ENCODE results near the gene GNA14. TPM values are rescaled to one million over a fixed set of nuclear protein-coding genes. Genes with fewer than 3 reads are reported as not detected.

Gene GNA14
- total RNA-seq, 8 experiments from 2014 or later: 0.16 to 0.79 (median 0.46) TPM; not detected in 1

DNA sequence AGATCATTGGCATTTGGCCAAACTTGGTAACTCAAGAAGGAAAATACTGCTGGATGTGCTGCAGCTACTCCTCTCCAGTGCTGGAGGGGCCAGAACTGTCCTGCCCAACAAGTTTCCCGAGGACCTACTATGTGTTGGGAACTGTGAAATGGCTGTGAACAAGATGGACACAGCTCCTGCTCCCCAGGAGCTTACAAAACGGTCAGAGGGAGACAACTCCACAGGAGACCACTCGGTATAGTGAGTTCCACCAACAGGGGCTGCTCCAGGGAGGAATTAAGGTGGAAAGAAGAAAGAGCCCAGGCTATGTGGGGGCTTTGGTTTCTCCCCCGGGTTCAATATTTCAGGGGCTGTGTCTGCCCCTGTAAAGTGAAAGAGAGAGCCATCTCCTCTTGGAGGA, 78.8 kb downstream of the GNA14 start:
- Histone ChIP-seq H3K4me1 (replicated peaks in 1 of 2) (no peaks in the 10 kb centered on the region), H3K4me3 (no peak overlapping the region), H3K27ac (no peak overlapping the region)
- WGBS, 10 experiments: 0 to 100% (median 47%) methylated on average over 1 to 4 of the region's 4 CpGs; no CpG with 5 or more reads in 2 of the 10 experiments
- in situ Hi-C loops (cut with MboI; ENCODE audit: low pct_unique_long_range_greater_than_20kb in 2 of 9, low sequenced_read_pairs in 9 of 9, unreplicated experiment in 9 of 9): no loop called here
- ATAC-seq (replicated peaks in 6 of 8): peak in 1 of 8 experiments; percentile 26

- ATAC-seq (replicated peaks in 6 of 8): peak in 5 of 8 experiments; percentile 48 to 83 (median 77)
- H3K4me3 ChIP-seq: no peak overlapping the region
- peaks cover 13 to 14% of the 10 kb centered on the region in 2 donors for H3K4me1 ChIP-seq (replicated peaks in 1 of 2)
- H3K27ac ChIP-seq: no peak overlapping the region
- in situ Hi-C loops (cut with MboI; ENCODE audit: low pct_unique_long_range_greater_than_20kb in 2 of 9, low sequenced_read_pairs in 9 of 9, unreplicated experiment in 9 of 9): no loop called here
- WGBS, 10 experiments: 25 to 75% (median 45%) methylated on average over 1 of the region's 1 CpG; no CpG with 5 or more reads in 2 of the 10 experiments
Observed at GRCh38 chr9:77563174-77563573, 84.9 kb downstream of the GNA14 start.

DNA sequence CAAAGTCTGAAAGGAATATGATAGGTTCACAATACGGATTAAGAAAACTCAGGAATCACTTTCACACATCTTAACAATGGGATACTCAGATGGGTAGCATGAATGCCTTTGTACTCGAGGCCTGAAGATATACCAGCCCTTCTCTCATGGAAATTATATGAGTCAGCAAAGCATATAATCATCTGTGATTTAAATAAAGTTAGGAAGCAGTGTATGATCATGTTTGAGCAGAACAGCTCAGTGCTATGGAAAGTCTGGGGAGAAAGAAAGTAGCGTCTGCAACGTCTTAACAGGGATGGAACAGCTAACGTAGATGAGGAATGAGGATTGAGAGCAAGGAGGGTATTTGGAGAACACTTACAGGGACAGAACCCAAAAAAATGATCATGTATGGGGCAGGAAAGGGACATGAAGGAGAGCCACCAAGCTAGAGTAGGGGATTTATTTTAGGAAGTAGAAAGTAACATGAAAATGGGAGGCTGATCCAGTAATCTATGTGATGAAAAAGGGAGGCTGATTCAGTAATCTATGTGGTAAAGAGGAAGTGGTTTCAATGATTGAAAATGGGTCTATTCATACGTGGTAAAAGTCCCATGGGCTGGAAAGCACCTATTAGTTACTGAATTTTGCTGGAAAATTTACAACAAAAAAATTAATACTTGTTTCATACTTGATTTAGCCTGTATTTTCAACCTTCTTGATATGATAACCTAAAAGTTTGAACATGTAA, 85.9 kb downstream of the GNA14 start:
- 47 to 90% (median 75%) methylated on average over 2 to 6 of the region's 6 CpGs for WGBS, 10 experiments
- Histone ChIP-seq H3K27ac (no peak overlapping the region), H3K4me3 (no peak overlapping the region), H3K4me1 (replicated peaks in 1 of 2) (peaks cover 13 to 14% of the 10 kb centered on the region in 2 donors)
- peak in 3 of 8 experiments; percentile 43 to 50 (median 43) for ATAC-seq (replicated peaks in 6 of 8)
- in situ Hi-C loops (cut with MboI; ENCODE audit: low pct_unique_long_range_greater_than_20kb in 2 of 9, low sequenced_read_pairs in 9 of 9, unreplicated experiment in 9 of 9): no loop called here

DNA sequence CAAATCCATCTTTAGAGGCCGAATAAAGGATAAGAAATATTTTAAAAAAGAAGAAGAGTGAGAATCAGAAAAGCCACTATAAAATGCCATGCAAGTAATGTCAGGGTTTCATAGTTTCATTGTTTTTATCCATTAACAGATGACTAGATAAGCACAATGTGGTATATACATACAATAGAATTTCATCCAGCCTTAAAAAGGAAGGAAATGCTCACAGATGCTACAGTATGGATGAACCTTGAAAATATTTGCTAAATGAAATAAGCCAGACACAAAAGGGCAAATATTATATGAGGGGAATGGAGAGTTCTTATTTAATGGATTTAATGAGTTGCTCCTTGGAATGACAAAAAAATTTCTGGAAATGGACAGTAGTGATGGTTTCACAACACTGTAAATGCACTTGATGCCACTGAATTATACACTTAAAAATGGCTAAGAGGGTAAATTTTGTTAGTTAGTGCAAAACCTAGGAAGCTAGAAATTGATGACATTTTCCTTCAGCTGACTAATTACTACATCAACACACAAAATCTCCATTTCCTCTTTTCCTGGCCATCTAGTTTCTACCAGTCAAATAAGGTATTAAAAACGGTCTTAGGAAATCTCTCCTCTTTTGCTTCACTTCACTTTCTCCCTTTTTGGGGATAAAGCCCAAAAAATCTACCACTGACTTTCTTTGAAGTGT, 86.6 kb downstream of the GNA14 start:
- Histone ChIP-seq H3K4me3 (no peak overlapping the region), H3K27ac (no peak overlapping the region), H3K4me1 (replicated peaks in 1 of 2) (peaks cover 13 to 14% of the 10 kb centered on the region in 2 donors)
- 10 to 100% (median 79%) methylated on average over 1 to 2 of the region's 2 CpGs for WGBS, 10 experiments
- in situ Hi-C loops (cut with MboI; ENCODE audit: low pct_unique_long_range_greater_than_20kb in 2 of 9, low sequenced_read_pairs in 9 of 9, unreplicated experiment in 9 of 9): no loop called here
- ATAC-seq (replicated peaks in 6 of 8): no peak

DNA sequence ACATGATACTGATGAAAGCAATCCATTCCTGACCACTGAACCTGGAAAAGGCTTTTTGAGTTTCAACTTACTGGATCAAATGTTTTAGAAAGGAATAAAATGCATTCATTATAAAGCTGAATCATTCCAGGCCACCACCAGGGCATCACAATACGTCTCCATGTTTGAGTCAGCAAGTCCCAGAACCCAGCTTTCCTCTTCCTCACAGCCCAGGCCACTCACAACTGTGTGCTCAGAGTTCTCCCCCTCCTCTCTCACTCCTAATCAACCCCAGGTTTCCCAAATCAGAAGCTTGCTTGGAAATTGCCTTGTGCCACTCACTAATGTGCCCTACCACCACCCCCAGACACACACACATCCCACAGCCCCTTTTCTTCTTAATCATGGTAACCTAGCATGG, 91.7 kb downstream of the GNA14 start:
- WGBS, 10 experiments: 60 to 70% methylated on average over 1 of the region's 1 CpG; no CpG with 5 or more reads in 8 of the 10 experiments
- Histone ChIP-seq H3K4me1 (replicated peaks in 1 of 2) (no peaks in the 10 kb centered on the region), H3K4me3 (no peak overlapping the region), H3K27ac (no peak overlapping the region)
- in situ Hi-C loops (cut with MboI; ENCODE audit: low pct_unique_long_range_greater_than_20kb in 2 of 9, low sequenced_read_pairs in 9 of 9, unreplicated experiment in 9 of 9): no loop called here
- ATAC-seq (replicated peaks in 6 of 8): peak in 2 of 8 experiments; percentile 35 to 44

DNA sequence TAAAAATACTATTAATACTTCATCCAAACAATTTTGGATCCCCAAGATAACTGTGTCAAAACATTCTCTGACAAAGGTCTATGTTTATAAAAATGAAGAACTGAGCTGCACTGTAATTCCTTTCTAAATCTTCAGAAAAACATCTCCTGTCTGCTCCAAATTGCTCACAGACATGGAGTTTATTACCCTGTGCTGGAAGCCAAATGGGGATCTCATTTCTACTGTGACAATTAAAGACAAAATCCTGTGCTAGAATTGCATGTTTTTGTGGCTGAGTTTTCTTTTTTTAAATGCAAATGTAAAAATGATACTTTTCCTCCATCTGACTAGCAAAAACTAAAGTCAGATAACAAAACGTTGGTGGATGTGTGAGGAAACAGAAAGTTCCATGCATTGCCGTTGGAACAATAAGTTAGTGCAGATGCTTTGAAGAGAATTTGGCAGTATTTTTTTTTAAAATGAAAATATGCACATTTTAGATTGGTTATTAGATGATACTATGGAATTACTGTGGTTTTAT, 93.5 kb downstream of the GNA14 start:
- Histone ChIP-seq H3K4me1 (replicated peaks in 1 of 2) (no peaks in the 10 kb centered on the region), H3K27ac (no peak overlapping the region), H3K4me3 (no peak overlapping the region)
- no peak for ATAC-seq (replicated peaks in 6 of 8)
- 0 to 90% (median 67%) methylated on average over 1 to 2 of the region's 2 CpGs; no CpG with 5 or more reads in 1 of the 10 experiments for WGBS, 10 experiments
- in situ Hi-C loops (cut with MboI; ENCODE audit: low pct_unique_long_range_greater_than_20kb in 2 of 9, low sequenced_read_pairs in 9 of 9, unreplicated experiment in 9 of 9): no loop called here

- ATAC-seq (replicated peaks in 6 of 8): no peak
- in situ Hi-C loops (cut with MboI; ENCODE audit: low pct_unique_long_range_greater_than_20kb in 2 of 9, low sequenced_read_pairs in 9 of 9, unreplicated experiment in 9 of 9): no loop called here
- WGBS, 10 experiments: 65 to 100% (median 92%) methylated on average over 1 to 5 of the region's 5 CpGs
- no peak overlapping the region for H3K4me3 ChIP-seq
- H3K27ac ChIP-seq: no peak overlapping the region
- H3K4me1 ChIP-seq (replicated peaks in 1 of 2): no peaks in the 10 kb centered on the region
Observed at GRCh38 chr9:77547106-77547730, 100.9 kb downstream of the GNA14 start.

DNA sequence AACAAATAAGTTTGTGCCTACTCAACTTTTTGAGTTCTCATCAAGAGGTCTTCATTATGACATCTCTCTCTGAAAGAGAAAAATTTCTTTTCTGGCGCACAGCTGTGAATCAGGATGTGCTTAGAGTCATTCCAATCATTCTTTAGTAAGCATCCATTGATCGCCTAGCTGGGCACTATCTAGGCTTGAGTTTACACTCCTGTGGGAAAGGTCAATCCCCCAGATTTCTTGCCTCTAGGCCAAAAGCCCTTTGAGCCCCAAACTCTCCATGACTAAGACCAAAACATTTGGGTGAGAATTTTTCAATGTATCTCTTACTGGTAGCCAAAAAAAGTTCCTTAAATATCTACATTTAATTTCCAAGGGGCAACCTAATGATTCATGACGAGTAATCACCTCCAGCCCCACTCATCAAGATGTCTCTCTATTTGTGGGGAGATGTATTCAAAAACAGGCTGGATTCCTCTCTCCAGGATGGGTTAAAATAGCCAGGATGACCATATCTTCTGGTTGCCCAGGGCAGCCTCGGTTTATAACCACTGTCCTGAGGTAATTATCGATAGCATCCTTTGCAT, 101.7 kb downstream of the GNA14 start:
- no peaks in the 10 kb centered on the region for H3K4me1 ChIP-seq (replicated peaks in 1 of 2)
- no peak overlapping the region for H3K4me3 ChIP-seq
- ATAC-seq (replicated peaks in 6 of 8): no peak
- 60 to 100% (median 88%) methylated on average over 1 to 5 of the region's 5 CpGs; no CpG with 5 or more reads in 1 of the 10 experiments for WGBS, 10 experiments
- no peak overlapping the region for H3K27ac ChIP-seq
- in situ Hi-C loops (cut with MboI; ENCODE audit: low pct_unique_long_range_greater_than_20kb in 2 of 9, low sequenced_read_pairs in 9 of 9, unreplicated experiment in 9 of 9): no loop called here

- 0 to 77% (median 63%) methylated on average over 1 to 3 of the region's 3 CpGs; no CpG with 5 or more reads in 1 of the 10 experiments for WGBS, 10 experiments
- Histone ChIP-seq H3K27ac (no peak overlapping the region), H3K4me1 (replicated peaks in 1 of 2) (no peaks in the 10 kb centered on the region), H3K4me3 (no peak overlapping the region)
- peak in 2 of 8 experiments; percentile 74 to 93 for ATAC-seq (replicated peaks in 6 of 8)
- in situ Hi-C loops (cut with MboI; ENCODE audit: low pct_unique_long_range_greater_than_20kb in 2 of 9, low sequenced_read_pairs in 9 of 9, unreplicated experiment in 9 of 9): no loop called here
Observed at GRCh38 chr9:77544546-77544945, 103.6 kb downstream of the GNA14 start.

DNA sequence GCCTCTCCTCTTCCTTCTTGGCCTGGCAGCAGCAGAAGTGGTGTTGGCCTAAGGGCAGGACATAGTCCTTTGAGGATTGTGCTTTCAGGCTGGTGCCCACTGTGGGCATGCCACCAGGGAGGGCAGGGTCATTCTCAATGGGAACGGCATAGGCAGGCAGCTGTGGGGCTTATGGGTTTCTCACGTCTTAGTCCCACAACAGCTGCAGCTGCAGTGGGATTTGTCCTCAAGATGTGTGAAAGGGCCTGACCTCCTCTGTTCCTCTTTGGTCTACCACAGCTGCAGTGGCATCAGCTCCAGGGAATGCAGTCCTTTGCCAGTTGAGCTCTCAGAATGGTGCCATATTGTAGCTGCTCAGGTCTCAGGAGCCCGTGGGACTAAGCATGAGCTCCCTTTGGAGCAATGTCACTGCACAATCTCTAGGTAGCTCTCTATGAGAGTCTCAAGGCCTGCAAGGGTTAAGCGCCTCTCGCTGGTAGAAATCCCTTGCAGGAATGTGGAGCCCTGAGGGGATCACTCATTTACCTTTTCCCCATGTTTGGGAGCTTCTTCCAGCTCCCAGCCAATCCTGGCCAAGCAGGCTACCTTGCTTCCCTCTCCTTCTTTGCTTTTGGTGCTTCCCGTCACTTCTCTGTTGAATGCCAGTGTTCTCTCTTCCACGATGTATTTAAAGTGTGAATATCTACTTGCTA, 104.8 kb downstream of the GNA14 start:
- Histone ChIP-seq H3K27ac (no peak overlapping the region), H3K4me1 (replicated peaks in 1 of 2) (no peaks in the 10 kb centered on the region), H3K4me3 (no peak overlapping the region)
- in situ Hi-C loops (cut with MboI; ENCODE audit: low pct_unique_long_range_greater_than_20kb in 2 of 9, low sequenced_read_pairs in 9 of 9, unreplicated experiment in 9 of 9): no loop called here
- ATAC-seq (replicated peaks in 6 of 8): no peak
- 40 to 100% (median 77%) methylated on average over 1 to 5 of the region's 7 CpGs for WGBS, 10 experiments

DNA sequence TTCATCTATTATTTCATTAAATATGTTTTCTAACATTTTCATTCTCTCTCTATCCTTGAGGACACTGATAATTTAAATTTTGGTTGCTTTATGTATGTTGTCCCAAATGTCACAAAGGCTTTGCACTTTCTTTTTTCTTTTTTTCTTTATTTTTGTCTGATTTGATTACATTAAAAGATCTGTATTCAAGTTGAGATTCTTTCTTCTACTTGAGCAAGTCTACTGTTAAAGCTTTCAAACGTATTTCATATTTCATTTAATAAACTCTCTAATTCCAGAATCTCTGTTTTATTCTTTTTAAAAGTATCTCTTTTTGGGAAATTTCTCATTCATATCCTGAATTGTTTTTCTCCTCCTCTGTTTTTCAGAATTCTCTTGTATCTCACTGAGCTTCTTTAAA, 106.5 kb downstream of the GNA14 start:
- in situ Hi-C loops (cut with MboI; ENCODE audit: low pct_unique_long_range_greater_than_20kb in 2 of 9, low sequenced_read_pairs in 9 of 9, unreplicated experiment in 9 of 9): no loop called here
- 6 to 89% (median 63%) methylated on average over 1 of the region's 1 CpG for WGBS, 10 experiments
- no peak for ATAC-seq (replicated peaks in 6 of 8)
- Histone ChIP-seq H3K4me1 (replicated peaks in 1 of 2) (no peaks in the 10 kb centered on the region), H3K27ac (no peak overlapping the region), H3K4me3 (no peak overlapping the region)

GRCh38 chr9:77541055-77541454, 107.1 kb downstream of the GNA14 start:
- peaks cover 0 to under 1% of the 10 kb centered on the region in 2 donors for H3K4me1 ChIP-seq (replicated peaks in 1 of 2)
- H3K4me3 ChIP-seq: no peak overlapping the region
- no peak for ATAC-seq (replicated peaks in 6 of 8)
- in situ Hi-C loops (cut with MboI; ENCODE audit: low pct_unique_long_range_greater_than_20kb in 2 of 9, low sequenced_read_pairs in 9 of 9, unreplicated experiment in 9 of 9): no loop called here
- H3K27ac ChIP-seq: no peak overlapping the region
- 6 to 90% (median 66%) methylated on average over 1 to 2 of the region's 2 CpGs for WGBS, 10 experiments

Data from motor neuron (in vitro differentiated cells).